Fibroblast of the aortic adventitia (primary cell): ENCODE results near the gene IL6R. TPM values are rescaled to one million over a fixed set of nuclear protein-coding genes. Genes with fewer than 3 reads are reported as not detected.

Source experiments
- DNase-seq: peaks from one replicate; pipeline ENCODE4 v3.0.0-alpha.2; 2010; ENCODE audit warnings: low read depth
- H3K4me3 ChIP-seq: 2 replicates; pipeline ENCODE4 v1.5.1; 2011; ENCODE audit warnings: low read depth, mild to moderate bottlenecking, control low read depth, low read length, moderate library complexity
- CTCF ChIP-seq: IDR thresholded peaks from 2 replicates; pipeline ENCODE4 v1.5.1; 2011; ENCODE audit warnings: mild to moderate bottlenecking, low read length, control low read depth, inconsistent platforms; ENCODE audit not compliant: insufficient read depth
- total RNA-seq: library from RNA; depleted of rRNA; stranded (reverse); fragments of >200 nt; gene quantifications from 2 replicates; pipeline ENCODE4 v1.2.3, GENCODE V29; 2012; ENCODE audit warnings: low replicate concordance

Gene IL6R
- total RNA-seq, 1 donor, result 5.3 TPM

- no peak for DNase-seq
- no peak for TF ChIP-seq CTCF
- H3K4me3 ChIP-seq, result no peak overlapping the region
These were observed 87.0 kb downstream of the IL6R start for GRCh38 chr1:154492115-154492514.

GRCh38 chr1:154493276-154493675, 88.1 kb downstream of the IL6R start:
- no peak for DNase-seq
- H3K4me3 ChIP-seq, result no peak overlapping the region
- no peak for TF ChIP-seq CTCF

- TF ChIP-seq CTCF, result no peak
- no peak overlapping the region for H3K4me3 ChIP-seq
- no peak for DNase-seq
These were observed 90.5 kb downstream of the IL6R start for GRCh38 chr1:154495496-154496273.

- TF ChIP-seq CTCF, result no peak
- no peak overlapping the region for H3K4me3 ChIP-seq
These were observed 91.2 kb downstream of the IL6R start for GRCh38 chr1:154496383-154496782.

GRCh38 chr1:154497026-154497806, 92.1 kb downstream of the IL6R start:
- no peak for TF ChIP-seq CTCF
- no peak for DNase-seq
- H3K4me3 ChIP-seq, result no peak overlapping the region

More at GRCh38 chr1:154496383-154496782, 91.2 kb downstream of the IL6R start:
- DNase-seq, result no peak

- no peak for TF ChIP-seq CTCF
- no peak overlapping the region for H3K4me3 ChIP-seq
- DNase-seq, result no peak
These were observed 94.3 kb downstream of the IL6R start for GRCh38 chr1:154499446-154499845.
